HCT116 (cell line): ENCODE measurements around the gene CFAP61.

Source experiments
- ATF3 ChIP-seq: IDR thresholded peaks from 2 replicates; pipeline ENCODE4 v1.6.1; 2012
- CTCF ChIP-seq, 3 experiments: fragments of 200-600 bp in 1 of 3; sonication (generic) in 1 of 3; IDR thresholded peaks in 2 of 3; conservative IDR thresholded peaks in 1 of 3; 2 replicates each; pipeline ENCODE4 v1.5.1; 2012 to 2017; ENCODE audit warnings: low read depth in 2 of 3, low read length in 2 of 3, antibody characterized with exemption in 1 of 3, borderline replicate concordance in 1 of 3, control low read depth in 1 of 3, mild to moderate bottlenecking in 1 of 3, mixed read lengths in 1 of 3, mixed run types in 1 of 3, moderate library complexity in 1 of 3; ENCODE audit not compliant: insufficient read depth in 1 of 3
- EZH2 ChIP-seq: fragments of 200-600 bp; sonication (generic); IDR thresholded peaks from 2 replicates; pipeline ENCODE4 v1.6.1; 2017; ENCODE audit warnings: antibody characterized with exemption, mixed run types
- EZH2phosphoT487 ChIP-seq: fragments of 200-600 bp; IDR thresholded peaks from 2 replicates; pipeline ENCODE4 v1.6.1; 2018; ENCODE audit warnings: antibody characterized with exemption, borderline replicate concordance
- MAX ChIP-seq: IDR thresholded peaks from 2 replicates; pipeline ENCODE4 v1.6.1; 2012
- POLR2A ChIP-seq: IDR thresholded peaks from 2 replicates; pipeline ENCODE4 v1.7.0; 2011; ENCODE audit warnings: borderline replicate concordance; ENCODE audit not compliant: insufficient read depth, insufficient read length; ENCODE audit errors: extremely low read depth
- RAD21 ChIP-seq: IDR thresholded peaks from 2 replicates; pipeline ENCODE4 v1.6.1; 2012; ENCODE audit warnings: low read depth, mild to moderate bottlenecking
- SIN3A ChIP-seq: IDR thresholded peaks from 2 replicates; pipeline ENCODE4 v1.6.1; 2012; ENCODE audit warnings: low read depth
- SP1 ChIP-seq: IDR thresholded peaks from 2 replicates; pipeline ENCODE4 v1.6.1; 2012; ENCODE audit warnings: low read depth
- YY1 ChIP-seq: IDR thresholded peaks from 2 replicates; pipeline ENCODE4 v1.6.1; 2011; ENCODE audit warnings: low read length, low read depth, moderate library complexity, mild to moderate bottlenecking; ENCODE audit not compliant: insufficient replicate concordance; ENCODE audit errors: extremely low read depth

GRCh38 chr20:20167698-20168097 is 115.4 kb downstream of the CFAP61 start:
- TF ChIP-seq YY1 = no peak
- no peak for TF ChIP-seq MAX
- no peak for TF ChIP-seq POLR2A
- no peak for TF ChIP-seq CTCF (IDR thresholded peaks at IDR 0.05 in 2 of 3, conservative IDR thresholded peaks at IDR 0.05 in 1 of 3; ENCODE audit: borderline replicate concordance in 1 of 3, insufficient read depth in 1 of 3, low read depth in 2 of 3, low read length in 2 of 3)
- no peak for TF ChIP-seq RAD21
- no peak for TF ChIP-seq ATF3
- no peak for TF ChIP-seq EZH2
- no peak for TF ChIP-seq SP1
- TF ChIP-seq EZH2phosphoT487 = no peak
- no peak for TF ChIP-seq SIN3A
